Inflammatory macrophage treated with lipopolysaccharide for 4 hours (primary cell): ENCODE measurements around the gene PRC1.
"Not testable (repeated sequence)": the region's sequence is repeated elsewhere in the genome, so short reads cannot be mapped to it uniquely, and the experiment has no call there.

Source experiments
- DNase-seq: peaks from one replicate; pipeline ENCODE4 v3.0.0-alpha.2; 2020

Gene PRC1

DNA sequence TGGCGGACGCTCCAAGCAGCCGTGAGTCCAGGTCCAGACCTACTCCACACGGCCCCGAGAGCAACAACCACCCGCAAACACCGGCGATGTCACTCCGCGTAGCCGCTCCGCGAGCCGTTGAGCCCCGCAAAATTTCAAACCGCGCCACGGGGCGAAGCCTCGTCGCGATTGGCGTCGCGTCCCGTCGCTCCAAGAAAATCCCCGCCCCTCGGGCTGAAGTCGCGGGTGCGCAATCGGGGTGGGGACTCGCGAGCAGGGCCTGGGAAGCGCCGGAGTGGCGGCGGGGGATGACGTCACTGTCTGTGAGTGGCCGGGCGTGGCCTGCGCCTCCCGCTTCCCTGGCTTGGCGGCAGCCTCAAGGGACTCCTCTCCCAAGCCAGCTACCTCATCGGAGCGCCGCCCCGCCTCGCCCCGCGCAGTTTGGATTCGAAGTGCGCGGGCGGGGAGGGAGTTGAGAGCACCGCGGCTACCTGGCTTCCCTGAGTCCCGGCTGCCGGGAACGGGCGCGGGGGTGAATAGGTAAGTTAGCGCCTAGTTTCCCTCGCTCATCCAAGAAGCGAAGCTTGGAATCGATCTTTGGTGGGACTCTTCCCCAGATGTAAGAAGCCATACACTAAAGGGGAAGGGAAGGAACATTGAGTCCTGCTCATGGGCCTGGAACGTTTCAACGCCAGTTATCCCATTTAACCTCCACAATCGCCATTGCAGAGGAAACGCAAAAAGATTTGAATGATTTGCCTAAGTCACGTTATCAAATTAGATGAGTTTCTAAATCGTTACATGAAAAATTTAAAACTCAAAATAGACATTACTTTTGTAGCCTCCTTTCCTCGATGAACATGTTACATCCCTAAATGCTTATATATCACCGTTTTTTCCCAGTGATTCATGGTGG lies at the start of gene PRC1:
Gene PRC1, minus strand, starts transcription at position 119 of the 895 bp plus-strand sequence. Its CDS starts 118 bp downstream, at position 1.
- DNase-seq = peak; percentile 98

- DNase-seq = no peak
Observed at GRCh38 chr15:91043202-91043874, 49.0 kb upstream of the PRC1 start.

DNA sequence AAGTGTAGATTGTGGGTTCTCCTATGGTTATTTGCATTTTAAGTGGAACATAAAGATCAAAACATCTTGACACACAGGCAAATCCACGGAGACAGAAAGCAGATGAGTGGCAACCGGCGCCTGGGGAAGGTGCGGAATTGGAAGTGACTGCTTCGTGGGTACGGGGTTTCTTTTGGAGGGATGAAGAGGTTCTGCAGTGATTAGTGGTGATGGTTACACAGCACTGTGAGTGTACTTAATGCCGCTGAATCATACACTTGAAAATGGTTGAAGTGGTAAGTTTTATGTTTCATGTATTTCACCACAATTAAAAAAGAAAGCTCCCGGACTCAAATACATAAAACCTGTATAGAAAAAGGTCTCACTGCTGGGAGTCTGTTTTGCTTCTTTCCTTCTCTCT lies 46.5 kb upstream of the PRC1 start:
- no peak for DNase-seq

- no peak for DNase-seq
Observed at GRCh38 chr15:91039996-91040395, 45.7 kb upstream of the PRC1 start.

DNA sequence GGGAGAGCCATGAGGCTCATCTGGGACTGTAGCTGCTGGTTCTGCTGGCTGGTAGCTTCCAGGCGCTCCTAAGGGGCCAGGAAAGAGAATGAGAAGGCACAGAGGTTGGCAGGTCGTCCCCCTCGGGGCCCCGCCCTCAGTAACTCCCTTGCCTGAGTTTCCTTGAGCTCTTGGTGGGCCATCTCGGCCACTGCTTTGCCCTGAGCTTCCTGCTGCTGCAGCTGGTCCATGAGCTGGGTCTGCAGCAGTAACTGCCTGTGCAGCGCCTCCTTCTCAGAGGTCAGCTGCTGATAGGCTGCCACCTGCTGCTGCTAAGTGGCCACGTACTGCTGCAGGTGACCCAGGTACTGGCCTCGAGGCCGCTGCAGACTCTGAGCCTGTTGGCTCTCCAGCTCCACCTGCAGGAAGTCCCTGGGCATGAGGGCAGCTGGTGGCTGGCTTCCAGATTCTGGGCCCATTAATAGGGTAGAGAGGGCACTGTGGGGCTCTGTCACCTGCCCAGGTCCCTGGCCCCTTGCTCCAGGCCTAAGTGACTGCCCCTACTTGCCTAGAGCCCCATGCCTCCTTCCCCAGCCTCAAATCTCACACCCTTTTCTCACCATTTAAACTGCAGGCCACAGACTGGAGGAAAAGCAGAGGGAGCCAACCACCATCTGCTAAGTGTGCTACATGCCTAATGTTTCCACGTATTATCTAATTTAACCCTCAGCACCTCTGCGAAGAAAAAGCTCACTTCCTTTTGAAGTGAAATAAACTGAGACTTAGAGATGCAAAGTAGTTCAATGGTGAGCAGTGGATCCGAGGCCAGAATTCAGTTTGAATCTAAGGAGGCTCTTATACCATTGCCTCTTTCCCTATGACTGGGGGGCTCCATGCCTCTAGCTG lies 38.8 kb upstream of the PRC1 start:
- peak; percentile 26 for DNase-seq

DNA sequence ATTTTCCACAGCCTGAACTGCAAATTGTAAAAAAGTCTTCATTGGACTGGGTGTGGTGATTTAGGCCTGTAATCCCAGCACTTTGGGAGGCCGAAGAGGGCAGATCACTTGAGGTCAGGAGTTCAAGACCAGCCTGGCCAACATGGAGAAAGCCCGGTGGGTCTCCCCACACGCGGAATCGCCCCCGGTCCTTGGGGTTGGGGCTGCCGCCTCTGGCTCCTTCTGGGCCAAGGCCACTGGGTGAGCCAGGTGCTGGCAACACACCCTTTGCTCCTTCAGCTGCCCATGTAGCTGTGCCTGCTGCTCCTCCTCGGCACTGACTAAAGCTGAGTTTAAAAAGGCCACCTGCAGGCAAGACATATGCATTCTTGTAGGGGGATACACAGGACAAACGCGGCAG lies 37.5 kb upstream of the PRC1 start:
- no peak for DNase-seq

DNA sequence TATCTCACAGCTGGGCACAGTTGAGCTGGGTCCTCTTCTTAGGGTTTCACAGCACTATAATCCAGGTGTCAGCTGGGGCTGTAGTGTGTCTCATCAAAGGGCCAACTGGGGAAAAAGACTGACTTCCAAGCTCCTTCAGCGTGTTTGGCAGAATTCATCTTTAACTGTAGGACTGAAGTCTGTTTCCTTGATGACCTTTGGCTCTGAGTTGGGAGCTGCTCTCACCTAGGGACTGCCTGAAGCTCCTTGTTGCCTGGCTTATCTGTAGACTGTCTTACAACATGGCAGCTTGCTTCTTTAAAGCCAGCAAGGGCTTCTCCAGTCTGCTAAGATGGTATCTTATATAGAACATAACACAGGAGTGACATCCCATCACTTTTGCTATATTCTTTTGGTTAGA lies 33.3 kb upstream of the PRC1 start:
- DNase-seq = no peak

DNA sequence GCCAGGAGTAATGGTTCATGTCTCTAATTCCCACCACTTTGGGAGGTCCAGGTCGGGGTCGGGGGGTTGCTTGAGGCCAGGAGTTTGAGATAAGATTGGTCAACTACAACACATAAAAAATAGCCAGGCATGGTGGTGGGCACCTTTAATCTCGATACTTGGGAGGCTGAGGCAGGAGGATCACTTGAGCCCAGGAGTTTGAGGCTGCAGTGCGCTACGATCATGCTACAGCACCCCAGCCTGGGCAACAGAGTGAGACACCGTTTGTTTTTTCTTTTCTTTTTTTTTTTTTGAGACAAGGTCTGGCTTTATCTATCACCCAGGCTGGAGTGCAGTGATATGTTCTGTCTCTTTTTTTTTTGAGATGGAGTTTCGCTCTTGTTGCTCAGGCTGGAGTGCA lies 29.4 kb upstream of the PRC1 start:
- no peak for DNase-seq

GRCh38 chr15:91022832-91023129 lies 28.4 kb upstream of the PRC1 start:
- DNase-seq = no peak

GRCh38 chr15:91022075-91022831 lies 27.9 kb upstream of the PRC1 start, which contains the start of gene VPS33B:
Gene VPS33B (minus strand): TSS chr15:91022594. CDS start chr15:91022249, 345 bp downstream.
- peak; percentile 88 for DNase-seq

GRCh38 chr15:91021516-91022074 lies 27.3 kb upstream of the PRC1 start:
- no peak for DNase-seq

GRCh38 chr15:91018158-91018557 lies 23.8 kb upstream of the PRC1 start:
- no peak for DNase-seq

DNA sequence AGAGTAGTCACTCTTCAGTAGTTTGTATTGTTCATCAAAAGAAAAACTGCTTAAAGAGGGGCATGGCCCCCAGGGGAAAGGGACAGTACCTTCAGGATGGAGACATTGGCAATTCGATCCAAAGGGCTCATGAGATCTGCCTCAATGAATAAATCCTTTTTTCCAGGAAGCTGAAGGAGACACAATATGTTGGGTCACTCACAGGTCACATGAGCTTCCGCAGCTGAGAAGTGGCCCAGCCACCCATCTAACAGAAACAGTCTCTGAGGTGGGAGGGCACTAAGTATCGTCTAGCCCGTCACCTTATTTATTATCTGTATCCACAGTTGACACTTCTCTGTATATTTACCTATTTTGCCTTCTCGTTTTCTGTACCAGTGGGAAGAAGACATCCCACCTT lies 23.4 kb upstream of the PRC1 start:
- DNase-seq = no peak

- DNase-seq = not testable (repeated sequence)
Observed at GRCh38 chr15:91013701-91014100, 19.4 kb upstream of the PRC1 start.

GRCh38 chr15:91007266-91007665 lies 12.9 kb upstream of the PRC1 start:
- no peak for DNase-seq

DNA sequence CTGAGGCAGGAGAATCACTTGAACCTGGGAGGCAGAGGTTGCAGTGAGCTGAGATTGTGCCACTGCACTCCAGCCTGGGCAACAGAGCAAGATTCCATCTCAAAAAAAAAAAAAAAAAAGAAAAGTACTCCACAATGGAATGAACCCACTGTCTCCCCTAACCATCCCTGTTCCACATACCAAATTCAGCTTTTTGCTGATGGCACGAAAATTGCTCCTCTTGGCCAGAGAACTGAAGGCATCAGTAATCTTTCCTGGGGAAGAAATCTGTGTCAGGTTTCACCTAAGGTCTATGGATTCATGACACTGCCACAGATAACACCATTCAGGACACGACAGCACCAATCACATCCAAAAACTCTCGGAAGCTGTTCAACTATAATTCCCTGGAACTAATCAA lies 6.9 kb upstream of the PRC1 start:
- DNase-seq = no peak

- DNase-seq = no peak
Observed at GRCh38 chr15:90998737-90999136, 4.4 kb upstream of the PRC1 start.

DNA sequence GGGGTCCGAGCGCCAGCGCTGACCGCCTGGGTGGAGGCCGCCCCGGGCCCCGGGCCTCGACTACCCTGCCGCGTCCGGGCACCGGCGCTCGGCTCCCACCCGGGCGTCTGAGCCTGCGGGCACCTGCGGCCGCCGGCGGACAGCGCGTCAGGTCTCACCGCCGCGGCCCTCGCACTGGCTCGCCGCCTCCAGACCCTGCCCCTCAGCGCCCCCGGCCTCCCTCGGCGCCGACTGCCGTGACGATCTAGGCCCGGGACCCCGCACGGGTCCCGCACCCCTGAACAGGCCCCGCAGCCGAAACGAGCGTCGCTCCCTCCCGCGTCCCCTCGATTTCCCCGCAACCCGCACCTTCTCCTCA lies 297 bp downstream of the PRC1 start:
- DNase-seq = no peak

GRCh38 chr15:90991587-90992285 lies 2.6 kb downstream of the PRC1 start:
- no peak for DNase-seq

- no peak for DNase-seq
Observed at GRCh38 chr15:90990446-90990845, 3.9 kb downstream of the PRC1 start.

- DNase-seq = peak; percentile 6
Observed at GRCh38 chr15:90989040-90989768, 5.1 kb downstream of the PRC1 start.
